HEK293 (cell line): Measurements from ENCODE around the gene SDCBP2.
A peak's percentile ranks its signal among the peaks of the same experiment; 100 is the strongest.

Experiments used
- CTCF ChIA-PET: fragments of 350-600 bp; formaldehyde crosslinking; extraction: SDS; loops from one replicate; lab custom pipeline; 2021; ENCODE audit warnings: antibody characterized with exemption; lab: Yijun Ruan, JAX
- POLR2A ChIA-PET: fragments of 300-600 bp; formaldehyde crosslinking; extraction: SDS; loops from one replicate; lab custom pipeline; 2020; ENCODE audit warnings: antibody characterized with exemption, inconsistent platforms; lab: Yijun Ruan, JAX
- H3K27ac ChIP-seq: fragments of 200-500 bp; sonication (Bioruptor generic); 2 replicates; pipeline ENCODE4 v1.5.1; 2014; ENCODE audit warnings: low read depth, low read length, control low read depth, inconsistent platforms; ENCODE audit errors: extremely low read depth
- H3K36me3 ChIP-seq, 2 experiments: fragments of 200-500 bp in 1 of 2; sonication (Bioruptor generic) in 1 of 2; 1 replicate in 1 of 2; 2 replicates in 1 of 2; pipeline ENCODE4 v1.5.1; 2014 to 2017; ENCODE audit warnings: inconsistent platforms in 2 of 2, low read length in 2 of 2; ENCODE audit not compliant: control insufficient read depth in 2 of 2, insufficient read depth in 1 of 2
- H3K4me1 ChIP-seq: fragments of 200-500 bp; sonication (Bioruptor generic); 2 replicates; pipeline ENCODE4 v1.5.1; 2014; ENCODE audit warnings: mild to moderate bottlenecking, low read length, inconsistent platforms; ENCODE audit not compliant: control insufficient read depth, insufficient read depth
- H3K4me3 ChIP-seq: 2 replicates; pipeline ENCODE4 v1.5.1; 2011; ENCODE audit warnings: low read depth, mild to moderate bottlenecking, control low read depth, low read length, moderate library complexity
- H3K9me3 ChIP-seq: fragments of 200-500 bp; sonication (Bioruptor generic); 2 replicates; pipeline ENCODE4 v1.5.1; 2014; ENCODE audit warnings: low read depth, low read length, inconsistent platforms; ENCODE audit not compliant: control insufficient read depth, insufficient read depth
- GLIS2 ChIP-seq: fragments of 450-650 bp; formaldehyde crosslinking; IDR thresholded peaks from 2 replicates; pipeline ENCODE4 v1.5.1; 2016; ENCODE audit warnings: missing biosample characterization, missing genetic modification characterization
- HIC1 ChIP-seq: fragments of 450-650 bp; formaldehyde crosslinking; IDR thresholded peaks from 2 replicates; pipeline ENCODE4 v1.5.1; 2016; ENCODE audit warnings: missing biosample characterization, missing genetic modification characterization
- HOXD13 ChIP-seq: sonication (generic); formaldehyde crosslinking; IDR thresholded peaks from 2 replicates; pipeline ENCODE4 v1.8.0; 2022; ENCODE audit warnings: missing genetic modification reagents, borderline replicate concordance
- KLF9 ChIP-seq: fragments of 450-650 bp; formaldehyde crosslinking; IDR thresholded peaks from 2 replicates; pipeline ENCODE4 v1.5.1; 2016; ENCODE audit warnings: missing biosample characterization, missing genetic modification characterization, low read depth
- MEIS1 ChIP-seq: sonication (generic); formaldehyde crosslinking; IDR thresholded peaks from 2 replicates; pipeline ENCODE4 v1.8.1; 2022; ENCODE audit warnings: missing genetic modification reagents, mild to moderate bottlenecking, borderline replicate concordance
- MZF1 ChIP-seq: fragments of 450-650 bp; formaldehyde crosslinking; IDR thresholded peaks from 2 replicates; pipeline ENCODE4 v1.5.1; 2017; ENCODE audit warnings: missing biosample characterization, missing genetic modification characterization, borderline replicate concordance
- SETDB1 ChIP-seq: IDR thresholded peaks from one replicate; pipeline ENCODE4 v1.6.1; 2017; ENCODE audit warnings: mild to moderate bottlenecking, low read length, moderate library complexity, mixed read lengths; ENCODE audit not compliant: insufficient read length
- SP7 ChIP-seq: fragments of 450-650 bp; formaldehyde crosslinking; IDR thresholded peaks from 2 replicates; pipeline ENCODE4 v1.5.1; 2016; ENCODE audit warnings: missing biosample characterization, missing genetic modification characterization
- TRIM28 ChIP-seq: IDR thresholded peaks from 2 replicates; pipeline ENCODE4 v1.6.1; 2011; ENCODE audit warnings: low read length, control low read depth, borderline replicate concordance
- ZBTB7A ChIP-seq: fragments of 450-650 bp; formaldehyde crosslinking; IDR thresholded peaks from 2 replicates; pipeline ENCODE4 v1.5.1; 2016; ENCODE audit warnings: low read depth, missing biosample characterization, missing genetic modification characterization
- ZBTB8A ChIP-seq: fragments of 450-650 bp; formaldehyde crosslinking; IDR thresholded peaks from 2 replicates; pipeline ENCODE4 v1.5.1; 2016; ENCODE audit warnings: missing biosample characterization, missing genetic modification characterization
- ZFP3 ChIP-seq: fragments of 450-650 bp; formaldehyde crosslinking; IDR thresholded peaks from 2 replicates; pipeline ENCODE4 v1.5.1; 2016; ENCODE audit warnings: low read depth, missing biosample characterization, missing genetic modification characterization
- ZIC2 ChIP-seq: fragments of 450-650 bp; formaldehyde crosslinking; IDR thresholded peaks from 2 replicates; pipeline ENCODE4 v1.5.1; 2016; ENCODE audit warnings: missing biosample characterization, missing genetic modification characterization
- ZNF155 ChIP-seq: fragments of 450-650 bp; formaldehyde crosslinking; IDR thresholded peaks from 2 replicates; pipeline ENCODE4 v1.5.1; 2016; ENCODE audit warnings: missing biosample characterization, missing genetic modification characterization
- ZNF26 ChIP-seq: fragments of 450-650 bp; formaldehyde crosslinking; IDR thresholded peaks from 2 replicates; pipeline ENCODE4 v1.5.1; 2016; ENCODE audit warnings: missing biosample characterization, missing genetic modification characterization
- ZNF266 ChIP-seq: fragments of 450-650 bp; formaldehyde crosslinking; IDR thresholded peaks from 2 replicates; pipeline ENCODE4 v1.5.1; 2016; ENCODE audit warnings: missing biosample characterization, missing genetic modification characterization, low read depth
- ZNF354C ChIP-seq: fragments of 450-650 bp; formaldehyde crosslinking; IDR thresholded peaks from 2 replicates; pipeline ENCODE4 v1.5.1; 2016; ENCODE audit warnings: missing biosample characterization, missing genetic modification characterization, low read depth, borderline replicate concordance
- ZNF488 ChIP-seq: fragments of 450-650 bp; formaldehyde crosslinking; IDR thresholded peaks from 2 replicates; pipeline ENCODE4 v1.5.1; 2016; ENCODE audit warnings: missing biosample characterization, missing genetic modification characterization
- ZNF549 ChIP-seq: fragments of 450-650 bp; IDR thresholded peaks from 2 replicates; pipeline ENCODE4 v1.5.1; 2018; ENCODE audit warnings: missing biosample characterization, missing genetic modification characterization, mild to moderate bottlenecking, inconsistent platforms, moderate library complexity
- ZNF626 ChIP-seq: fragments of 450-650 bp; sonication (Bioruptor Pico); formaldehyde crosslinking; IDR thresholded peaks from 2 replicates; pipeline ENCODE4 v1.5.1; 2018; ENCODE audit warnings: missing biosample characterization, missing genetic modification characterization, inconsistent platforms
- ZNF664 ChIP-seq: fragments of 450-650 bp; formaldehyde crosslinking; IDR thresholded peaks from 2 replicates; pipeline ENCODE4 v1.5.1; 2016; ENCODE audit warnings: missing biosample characterization, missing genetic modification characterization
- TF ChIP-seq, protein P1 (sequence below): fragments of 450-650 bp; formaldehyde crosslinking; optimal IDR thresholded peaks from 2 replicates; pipeline ENCODE3; 2016; ENCODE audit warnings: missing biosample characterization, mild to moderate bottlenecking, missing genetic modification characterization
- TF ChIP-seq, protein P2 (sequence below): fragments of 450-650 bp; formaldehyde crosslinking; IDR thresholded peaks from 2 replicates; pipeline ENCODE4 v1.5.1; 2017; ENCODE audit warnings: missing biosample characterization, missing genetic modification characterization
- TF ChIP-seq, protein P3 (sequence below): fragments of 450-650 bp; formaldehyde crosslinking; IDR thresholded peaks from 2 replicates; pipeline ENCODE4 v1.5.1; 2016; ENCODE audit warnings: missing biosample characterization, missing genetic modification characterization

The SDCBP2 gene

DNA sequence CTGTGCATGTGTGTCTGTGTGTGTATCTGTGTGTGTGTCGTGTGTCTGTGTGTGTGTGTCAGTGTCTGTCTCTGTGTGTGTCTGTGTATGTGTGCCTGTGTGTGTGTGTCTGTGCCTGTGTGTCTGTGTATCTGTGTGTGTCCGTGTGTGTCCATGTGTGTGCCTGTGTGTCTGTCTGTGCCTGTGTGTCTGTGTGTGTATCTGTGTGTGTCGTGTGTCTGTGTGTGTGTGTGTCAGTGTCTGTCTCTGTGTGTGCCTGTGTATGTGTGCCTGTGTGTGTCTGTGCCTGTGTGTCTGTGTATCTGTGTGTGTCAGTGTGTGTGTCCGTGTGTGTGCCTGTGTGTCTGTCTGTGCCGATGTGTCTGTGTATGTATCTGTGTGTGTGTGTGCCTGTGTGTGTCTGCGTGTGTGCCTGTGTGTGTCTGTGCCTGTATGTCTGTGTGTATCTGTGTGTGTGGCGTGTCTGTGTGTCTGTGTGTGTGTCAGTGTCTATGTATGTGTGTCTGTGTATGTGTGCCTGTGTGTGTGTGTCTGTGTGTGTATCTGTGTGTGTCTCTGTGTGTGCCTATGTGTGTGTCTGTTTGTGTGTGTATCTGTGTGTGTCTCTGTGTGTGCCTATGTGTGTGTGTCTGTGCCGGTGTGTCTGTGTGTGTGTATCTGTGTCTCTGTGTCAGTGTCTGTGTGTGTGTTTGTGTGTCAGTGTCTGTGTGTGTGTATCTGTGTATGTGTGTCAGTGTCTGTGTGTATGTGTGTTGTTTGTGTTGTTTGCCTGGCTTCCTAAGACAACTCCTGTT, 51.2 kb downstream of the SDCBP2 start:
- no peaks in the 10 kb centered on the region for H3K4me1 ChIP-seq
- ChIA-PET POLR2A (no interaction called here), CTCF (interaction anchor here (1.0 kb wide), 1 partner anchor 159 kb away, joined by 3 read pairs; no protein-coding TSS in a partner anchor)
- no peak for TF ChIP-seq ZNF664
- no peak for TF ChIP-seq GLIS2 (tag by site-specific recombination)
- TF ChIP-seq, protein P1, sequence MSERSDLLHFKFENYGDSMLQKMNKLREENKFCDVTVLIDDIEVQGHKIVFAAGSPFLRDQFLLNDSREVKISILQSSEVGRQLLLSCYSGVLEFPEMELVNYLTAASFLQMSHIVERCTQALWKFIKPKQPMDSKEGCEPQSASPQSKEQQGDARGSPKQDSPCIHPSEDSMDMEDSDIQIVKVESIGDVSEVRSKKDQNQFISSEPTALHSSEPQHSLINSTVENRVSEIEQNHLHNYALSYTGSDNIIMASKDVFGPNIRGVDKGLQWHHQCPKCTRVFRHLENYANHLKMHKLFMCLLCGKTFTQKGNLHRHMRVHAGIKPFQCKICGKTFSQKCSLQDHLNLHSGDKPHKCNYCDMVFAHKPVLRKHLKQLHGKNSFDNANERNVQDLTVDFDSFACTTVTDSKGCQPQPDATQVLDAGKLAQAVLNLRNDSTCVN: peak; percentile 4
- TF ChIP-seq, protein P2, sequence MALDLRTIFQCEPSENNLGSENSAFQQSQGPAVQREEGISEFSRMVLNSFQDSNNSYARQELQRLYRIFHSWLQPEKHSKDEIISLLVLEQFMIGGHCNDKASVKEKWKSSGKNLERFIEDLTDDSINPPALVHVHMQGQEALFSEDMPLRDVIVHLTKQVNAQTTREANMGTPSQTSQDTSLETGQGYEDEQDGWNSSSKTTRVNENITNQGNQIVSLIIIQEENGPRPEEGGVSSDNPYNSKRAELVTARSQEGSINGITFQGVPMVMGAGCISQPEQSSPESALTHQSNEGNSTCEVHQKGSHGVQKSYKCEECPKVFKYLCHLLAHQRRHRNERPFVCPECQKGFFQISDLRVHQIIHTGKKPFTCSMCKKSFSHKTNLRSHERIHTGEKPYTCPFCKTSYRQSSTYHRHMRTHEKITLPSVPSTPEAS: peak; percentile 98
- 0 out of 2 replicates have a peak, but pooled peaks have one; percentile 13 for TF ChIP-seq KLF9 (tag by site-specific recombination)
- H3K36me3 ChIP-seq: peaks cover 0 to 11% of the 10 kb centered on the region in 2 experiments; a peak in 1 of 3 replicates
- H3K4me3 ChIP-seq: no peak overlapping the region
- H3K27ac ChIP-seq: no peak overlapping the region
- no peaks in the 10 kb centered on the region for H3K9me3 ChIP-seq

DNA sequence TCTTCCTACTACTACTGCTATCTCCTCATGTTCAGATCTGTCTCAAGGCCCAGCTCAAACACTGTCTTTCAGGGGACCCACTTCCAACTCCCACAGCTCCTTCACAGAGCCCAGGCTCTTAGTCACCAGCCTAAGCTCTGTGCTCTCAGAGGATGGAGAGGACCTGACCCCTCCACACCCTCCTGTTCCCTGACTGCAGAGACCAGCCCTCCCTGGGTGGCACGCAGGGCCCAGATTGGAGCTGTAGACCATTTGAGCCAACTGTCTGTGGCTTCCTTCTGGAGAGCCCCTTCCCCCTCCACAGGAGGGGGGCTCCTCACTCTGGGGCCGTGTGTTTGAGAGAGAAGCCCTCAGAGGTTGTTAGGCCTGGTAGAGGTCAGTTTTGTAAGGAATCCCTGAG, 53.0 kb downstream of the SDCBP2 start:
- peaks cover 0 to 8% of the 10 kb centered on the region in 2 experiments; a peak in 1 of 3 replicates for H3K36me3 ChIP-seq
- ChIA-PET CTCF (no interaction called here), POLR2A (interaction anchor here (1.6 kb wide), 1 partner anchor 9 kb away, joined by 6 read pairs; no protein-coding TSS in a partner anchor)
- no peaks in the 10 kb centered on the region for H3K9me3 ChIP-seq
- TF ChIP-seq TRIM28 (no peak), ZNF26 (tag by site-specific recombination) (no peak), MEIS1 (no peak), MZF1 (tag by site-specific recombination) (no peak), SP7 (tag by site-specific recombination) (no peak), ZBTB8A (tag by site-specific recombination) (no peak), ZNF488 (no peak), ZNF266 (tag by site-specific recombination) (no peak), ZFP3 (tag by site-specific recombination) (no peak), ZIC2 (no peak), ZNF155 (tag by site-specific recombination) (no peak), ZNF549 (tag by site-specific recombination) (no peak), ZNF354C (tag by site-specific recombination) (no peak), KLF9 (tag by site-specific recombination) (no peak), SETDB1 (no peak), HIC1 (tag by site-specific recombination) (no peak), ZBTB7A (tag by site-specific recombination) (no peak), ZNF626 (tag by site-specific recombination) (no peak), HOXD13 (no peak)
- TF ChIP-seq, protein P3, sequence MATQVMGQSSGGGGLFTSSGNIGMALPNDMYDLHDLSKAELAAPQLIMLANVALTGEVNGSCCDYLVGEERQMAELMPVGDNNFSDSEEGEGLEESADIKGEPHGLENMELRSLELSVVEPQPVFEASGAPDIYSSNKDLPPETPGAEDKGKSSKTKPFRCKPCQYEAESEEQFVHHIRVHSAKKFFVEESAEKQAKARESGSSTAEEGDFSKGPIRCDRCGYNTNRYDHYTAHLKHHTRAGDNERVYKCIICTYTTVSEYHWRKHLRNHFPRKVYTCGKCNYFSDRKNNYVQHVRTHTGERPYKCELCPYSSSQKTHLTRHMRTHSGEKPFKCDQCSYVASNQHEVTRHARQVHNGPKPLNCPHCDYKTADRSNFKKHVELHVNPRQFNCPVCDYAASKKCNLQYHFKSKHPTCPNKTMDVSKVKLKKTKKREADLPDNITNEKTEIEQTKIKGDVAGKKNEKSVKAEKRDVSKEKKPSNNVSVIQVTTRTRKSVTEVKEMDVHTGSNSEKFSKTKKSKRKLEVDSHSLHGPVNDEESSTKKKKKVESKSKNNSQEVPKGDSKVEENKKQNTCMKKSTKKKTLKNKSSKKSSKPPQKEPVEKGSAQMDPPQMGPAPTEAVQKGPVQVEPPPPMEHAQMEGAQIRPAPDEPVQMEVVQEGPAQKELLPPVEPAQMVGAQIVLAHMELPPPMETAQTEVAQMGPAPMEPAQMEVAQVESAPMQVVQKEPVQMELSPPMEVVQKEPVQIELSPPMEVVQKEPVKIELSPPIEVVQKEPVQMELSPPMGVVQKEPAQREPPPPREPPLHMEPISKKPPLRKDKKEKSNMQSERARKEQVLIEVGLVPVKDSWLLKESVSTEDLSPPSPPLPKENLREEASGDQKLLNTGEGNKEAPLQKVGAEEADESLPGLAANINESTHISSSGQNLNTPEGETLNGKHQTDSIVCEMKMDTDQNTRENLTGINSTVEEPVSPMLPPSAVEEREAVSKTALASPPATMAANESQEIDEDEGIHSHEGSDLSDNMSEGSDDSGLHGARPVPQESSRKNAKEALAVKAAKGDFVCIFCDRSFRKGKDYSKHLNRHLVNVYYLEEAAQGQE (tag by site-specific recombination): no peak
- TF ChIP-seq, all 188 proteins: peak for 0
- Histone ChIP-seq H3K4me1 (no peaks in the 10 kb centered on the region), H3K4me3 (no peak overlapping the region), H3K27ac (no peak overlapping the region)
